Activated T-cell treated with anti-CD3 and anti-CD28 coated beads, Interleukin-2, amount 50 U/mL, for 1 hour (primary cell): Measurements from ENCODE around the gene EVPL.

Experiments
- DNase-seq: peaks from one replicate; pipeline ENCODE4 v3.0.0-alpha.2; 2020

Gene EVPL

GRCh38 chr17:76017481-76018339 is 9.4 kb downstream of the EVPL start:
- DNase-seq: no peak

GRCh38 chr17:76014925-76015261 is 12.2 kb downstream of the EVPL start:
- no peak for DNase-seq

DNA sequence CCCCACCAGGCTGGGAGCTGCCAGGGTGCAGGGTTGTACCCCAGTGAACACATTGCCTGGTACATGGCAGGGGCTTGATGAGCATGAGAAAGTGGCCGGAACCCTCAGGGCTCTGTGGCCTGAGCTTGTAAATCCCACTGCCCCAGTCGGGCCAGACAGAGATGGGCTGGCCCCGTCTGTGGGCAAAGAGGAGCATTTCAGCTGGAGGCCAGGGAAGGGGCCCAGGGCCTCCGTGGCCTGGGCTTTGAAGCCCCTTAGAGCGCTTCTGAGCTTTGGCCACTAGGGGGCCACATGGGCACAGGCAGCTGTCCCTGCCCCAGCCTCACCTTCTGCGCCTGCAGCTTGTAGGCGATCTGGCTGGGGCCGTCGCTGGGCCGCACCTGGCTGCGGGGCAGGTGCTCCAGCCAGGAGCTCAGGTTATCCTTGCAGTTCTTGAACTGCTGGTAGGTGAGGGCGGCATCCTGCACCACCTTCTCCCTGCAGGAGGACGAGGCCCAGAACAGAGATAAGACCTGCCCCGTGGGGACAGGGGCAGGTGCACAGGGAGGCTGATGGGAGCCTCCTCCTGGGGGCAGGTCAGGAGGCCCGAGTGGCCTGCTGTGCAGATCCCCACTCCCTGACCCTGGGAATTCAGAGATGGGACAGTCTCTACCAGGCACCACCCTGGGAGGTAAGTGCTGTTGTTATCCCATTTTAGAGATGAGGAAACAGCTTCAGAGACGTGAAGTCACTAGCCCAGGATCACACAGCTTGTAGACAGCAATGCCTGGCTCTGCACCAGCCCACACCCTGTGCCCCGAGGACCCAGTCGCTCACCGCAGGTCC is 12.8 kb downstream of the EVPL start:
- peak; percentile 78 for DNase-seq

DNA sequence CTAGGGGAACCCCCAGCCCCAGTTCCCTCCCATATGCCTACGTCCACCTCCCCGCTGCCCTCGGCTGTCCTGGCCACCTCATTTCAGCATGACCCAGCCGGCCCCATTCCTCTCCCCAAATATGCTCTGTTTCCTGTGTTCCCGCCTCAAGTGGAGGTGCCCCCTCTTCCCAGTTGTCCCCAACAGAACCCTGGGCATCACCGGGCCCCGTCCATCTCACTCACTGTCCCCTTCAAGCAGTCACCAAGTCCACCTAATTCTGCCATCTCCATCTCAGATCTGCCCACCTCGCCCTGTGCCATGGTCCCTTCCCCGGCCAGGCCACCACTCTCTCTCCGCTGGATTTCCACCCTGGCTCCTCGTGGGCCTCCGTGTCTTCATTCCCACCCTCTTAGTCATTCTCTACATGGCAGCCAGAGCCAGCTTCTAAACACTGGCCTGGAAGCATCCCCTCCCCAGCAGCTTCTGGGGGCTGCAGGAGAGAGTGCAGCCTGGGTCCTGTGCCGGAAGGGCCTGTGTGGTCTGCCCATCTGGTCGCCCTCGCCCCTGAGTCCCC is 13.7 kb downstream of the EVPL start:
- no peak for DNase-seq

DNA sequence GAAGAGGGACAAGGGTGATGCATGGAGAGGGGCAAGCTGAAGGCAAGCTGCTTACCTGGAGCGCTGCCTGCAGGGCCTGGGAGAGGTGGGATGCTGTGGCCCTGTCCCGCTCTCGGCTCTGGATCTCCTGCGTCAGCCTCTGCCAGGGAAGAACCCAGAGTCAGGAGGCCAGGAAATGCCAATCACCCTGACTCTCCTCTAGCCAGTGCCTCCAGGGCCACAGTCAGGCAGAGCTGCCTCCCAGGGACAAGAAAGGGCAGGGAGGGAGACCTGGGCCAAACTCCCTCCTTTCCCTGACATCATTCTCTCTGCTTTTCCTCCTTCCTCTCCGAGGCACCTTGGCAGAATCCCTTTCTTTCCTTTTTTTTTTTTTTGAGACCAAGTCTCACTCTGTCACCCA is 15.2 kb downstream of the EVPL start:
- DNase-seq: no peak

GRCh38 chr17:76009969-76010661 is 17.0 kb downstream of the EVPL start:
- DNase-seq: no peak

GRCh38 chr17:76009447-76009846 is 17.7 kb downstream of the EVPL start:
- DNase-seq: no peak

DNA sequence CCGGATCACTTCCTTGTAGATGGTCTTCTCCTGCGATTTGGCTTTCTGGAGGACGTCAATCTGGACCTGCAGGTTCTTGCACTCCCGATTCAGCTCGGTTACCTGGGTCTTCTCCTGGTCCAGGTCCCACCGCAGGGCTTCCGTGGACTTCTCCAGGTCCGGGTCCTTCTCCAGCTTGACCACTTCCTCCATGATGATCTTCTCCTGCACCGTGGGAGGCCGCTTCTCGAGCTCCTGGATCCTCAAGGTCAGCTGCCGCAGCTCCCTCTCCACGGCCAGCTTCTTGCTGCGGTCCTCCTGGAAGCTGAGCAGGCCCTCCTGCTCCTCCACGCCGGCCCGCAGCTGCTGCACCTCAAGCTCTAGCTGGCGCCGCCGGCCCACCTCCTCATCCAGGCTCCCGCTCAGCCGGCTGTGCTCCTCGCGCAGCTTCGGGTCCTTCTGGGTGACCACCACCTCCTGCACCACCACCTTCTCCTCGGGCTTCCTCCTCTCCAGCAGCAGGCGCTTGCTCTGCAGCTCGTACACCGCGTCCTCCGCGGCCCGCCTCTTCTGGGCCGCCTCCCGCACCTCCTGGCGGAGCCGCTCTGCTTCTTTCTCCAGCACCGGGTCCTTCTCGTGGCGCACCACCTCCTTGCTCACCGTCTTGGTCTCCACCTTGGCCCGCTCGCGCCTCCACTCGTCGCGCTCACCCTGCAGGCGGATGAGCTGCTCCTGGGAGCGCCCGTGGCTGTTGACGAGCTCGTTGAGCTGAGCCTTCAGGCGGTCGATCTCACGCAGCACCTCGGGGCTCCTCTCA is 18.3 kb downstream of the EVPL start:
- DNase-seq: no peak

GRCh38 chr17:76008208-76008607 is 18.9 kb downstream of the EVPL start:
- no peak for DNase-seq

DNA sequence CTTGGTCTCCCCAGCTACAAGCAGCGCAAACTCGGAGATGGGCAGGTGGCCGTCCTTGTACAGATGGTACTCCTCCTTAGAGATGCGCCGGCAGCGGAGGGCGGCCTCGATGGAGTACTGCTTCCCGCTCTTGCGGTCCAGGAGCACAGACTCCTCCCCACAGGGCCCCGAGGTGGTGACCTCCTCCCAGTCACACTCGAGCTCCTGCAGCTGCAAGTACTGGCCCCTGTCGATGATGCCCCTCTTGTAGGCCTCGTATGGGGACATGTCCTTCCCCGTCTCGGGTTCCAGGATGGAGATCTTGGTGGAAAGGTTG is 19.3 kb downstream of the EVPL start:
- no peak for DNase-seq

- DNase-seq: no peak
Observed at GRCh38 chr17:76007131-76007849, 19.8 kb downstream of the EVPL start.

GRCh38 chr17:76005263-76006149 is 21.6 kb downstream of the EVPL start:
- DNase-seq: peak; percentile 73

GRCh38 chr17:76004750-76005262 is 22.3 kb downstream of the EVPL start:
- no peak for DNase-seq

DNA sequence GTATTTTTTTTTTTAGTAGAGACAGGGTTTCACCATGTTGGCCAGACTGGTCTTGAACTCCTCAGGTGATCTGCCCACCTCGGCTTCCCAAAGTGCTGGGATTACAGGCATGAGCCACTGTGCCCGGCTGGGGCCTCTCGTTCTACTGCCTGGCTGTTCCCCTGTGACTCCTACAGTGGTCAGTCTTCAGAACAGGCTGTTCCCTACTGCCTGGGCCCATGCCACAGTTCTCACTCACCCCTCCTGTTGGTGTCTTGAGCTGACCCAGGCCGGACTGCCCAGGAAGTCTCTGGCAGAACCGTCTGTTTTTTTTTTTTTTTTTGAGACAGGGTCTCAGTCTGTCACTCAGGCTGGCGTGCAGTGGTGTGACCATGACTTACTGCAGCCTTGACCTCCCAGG is 23.2 kb downstream of the EVPL start:
- DNase-seq: no peak

- DNase-seq: no peak
Observed at GRCh38 chr17:76002100-76002499, 25.0 kb downstream of the EVPL start.

- DNase-seq: no peak
Observed at GRCh38 chr17:76000755-76001521, 26.2 kb downstream of the EVPL start, which contains the start of gene CDK3. Gene CDK3, plus strand, starts transcription at chr17:76000855. Its CDS starts 571 bp downstream, at chr17:76001426.

GRCh38 chr17:76000016-76000754 is 26.9 kb downstream of the EVPL start:
- peak; percentile 69 for DNase-seq

GRCh38 chr17:75998327-75998795 is 28.7 kb downstream of the EVPL start:
- DNase-seq: no peak
